HCT116 (cell line): ENCODE results near the gene MYO16. TPM values are rescaled to one million over a fixed set of nuclear protein-coding genes. Genes with fewer than 3 reads are reported as not detected.

Source experiments
- ATAC-seq: fragments of 200-7000 bp; cut with Tn5 transposase; 2 replicates; pipeline ENCODE4 v1.9.1; 2020; ENCODE audit warnings: mild to moderate bottlenecking, moderate library complexity
- BruUV-seq: library from RNA; stranded (reverse); fragments of 400-500 nt; replicated peaks from 2 replicates; lab custom pipeline; 2021; lab: Mats Ljungman, UMichigan
- CTCF ChIA-PET: fragments of 300-600 bp; sonication (Branson Sonifier 250); formaldehyde crosslinking; loops from one replicate; lab custom pipeline; 2021; ENCODE audit warnings: antibody characterized with exemption; lab: Charles Lee
- POLR2A ChIA-PET: fragments of 300-600, 350-600 bp; sonication (Branson Sonifier 250); formaldehyde crosslinking; loops from one replicate; lab custom pipeline; 2021; ENCODE audit warnings: antibody characterized with exemption; lab: Charles Lee
- RAD21 ChIA-PET, 2 experiments: fragments of 300-600 bp; sonication (Branson Sonifier 250); formaldehyde crosslinking; loops; one replicate each; lab custom pipeline; 2023; ENCODE audit warnings: low total read pairs in 2 of 2; ENCODE audit not compliant: uncharacterized antibody in 2 of 2, unreplicated experiment in 2 of 2, low non-redundant PET in 1 of 2; lab: Charles Lee
- DNase-seq: peaks from one replicate; pipeline ENCODE4 v3.0.0-alpha.2; 2010; ENCODE audit warnings: low read depth, low spot score
- H2AFZ ChIP-seq: fragments of 200-600 bp; shearing (Covaris generic), sonication (generic); 2 replicates; pipeline ENCODE4 v1.6.1; 2017; ENCODE audit warnings: low read depth, mixed run types, mixed read lengths, antibody characterized with exemption, low read length; ENCODE audit not compliant: poor library complexity, severe bottlenecking
- H3K27ac ChIP-seq: 2 replicates; pipeline ENCODE4 v1.5.1; 2012; ENCODE audit warnings: low read depth, low read length
- H3K27me3 ChIP-seq: fragments of 200-600 bp; sonication (generic); 2 replicates; pipeline ENCODE4 v1.6.1; 2016; ENCODE audit warnings: mixed run types, low read length, mixed read lengths; ENCODE audit not compliant: insufficient read depth
- H3K36me3 ChIP-seq, 2 experiments: fragments of 200-500 bp in 1 of 2; fragments of 200-600 bp in 1 of 2; sonication (Bioruptor generic) in 1 of 2; sonication (generic) in 1 of 2; 2 replicates each; pipeline versions ENCODE4 v1.5.1 to v1.6.1; 2014 to 2016; ENCODE audit warnings: low read length in 2 of 2, inconsistent platforms in 1 of 2, mixed read lengths in 1 of 2, mixed run types in 1 of 2; ENCODE audit not compliant: insufficient read depth in 2 of 2, control insufficient read depth in 1 of 2
- H3K4me1 ChIP-seq, 2 experiments: fragments of 200-600 bp in 1 of 2; sonication (generic) in 1 of 2; 2 replicates each; pipeline versions ENCODE4 v1.5.1 to v1.6.1; 2012 to 2017; ENCODE audit warnings: low read length in 2 of 2, inconsistent platforms in 1 of 2, mild to moderate bottlenecking in 1 of 2, mixed read lengths in 1 of 2, mixed run types in 1 of 2, moderate library complexity in 1 of 2; ENCODE audit not compliant: insufficient read depth in 2 of 2, control insufficient read depth in 1 of 2
- H3K4me2 ChIP-seq: fragments of 200-600 bp; sonication (generic); 2 replicates; pipeline ENCODE4 v1.6.1; 2017; ENCODE audit warnings: mixed run types, low read length, mixed read lengths
- H3K4me3 ChIP-seq, 2 experiments: fragments of 200-600 bp in 1 of 2; sonication (generic) in 1 of 2; replicated peaks in 1 of 2; 2 replicates each; pipeline ENCODE4 v1.5.1; 2011 to 2016; ENCODE audit warnings: low read length in 2 of 2, control low read depth in 1 of 2, low read depth in 1 of 2, mild to moderate bottlenecking in 1 of 2, mixed read lengths in 1 of 2, mixed run types in 1 of 2
- H3K79me2 ChIP-seq: fragments of 200-600 bp; sonication (generic); 2 replicates; pipeline ENCODE4 v1.6.1; 2017; ENCODE audit warnings: mild to moderate bottlenecking, mixed run types, low read length, moderate library complexity, mixed read lengths; ENCODE audit not compliant: insufficient read depth
- H3K9ac ChIP-seq: fragments of 200-600 bp; sonication (generic); 2 replicates; pipeline ENCODE4 v1.6.1; 2016; ENCODE audit warnings: low read length, mixed read lengths
- H3K9me2 ChIP-seq: fragments of 200-600 bp; sonication (generic), shearing (Covaris generic); 2 replicates; pipeline ENCODE4 v1.6.1; 2017; ENCODE audit warnings: mixed run types, mild to moderate bottlenecking, moderate library complexity; ENCODE audit not compliant: insufficient read depth
- H3K9me3 ChIP-seq, 2 experiments: fragments of 200-500 bp in 1 of 2; fragments of 200-600 bp in 1 of 2; sonication (Bioruptor generic) in 1 of 2; sonication (generic) in 1 of 2; 2 replicates each; pipeline ENCODE4 v1.6.1; 2014 to 2017; ENCODE audit warnings: low read length in 2 of 2, mixed read lengths in 2 of 2, inconsistent platforms in 1 of 2, low read depth in 1 of 2, mild to moderate bottlenecking in 1 of 2, mixed run types in 1 of 2, moderate library complexity in 1 of 2; ENCODE audit not compliant: control insufficient read depth in 1 of 2, insufficient read depth in 1 of 2
- H4K20me1 ChIP-seq: fragments of 200-600 bp; sonication (generic), shearing (Covaris generic); 2 replicates; pipeline ENCODE4 v1.6.1; 2017; ENCODE audit warnings: mixed run types, mild to moderate bottlenecking, moderate library complexity; ENCODE audit not compliant: insufficient read depth
- CEBPB ChIP-seq: IDR thresholded peaks from 2 replicates; pipeline ENCODE4 v1.6.1; 2012; ENCODE audit warnings: low read depth
- EGR1 ChIP-seq: IDR thresholded peaks from 2 replicates; pipeline ENCODE4 v1.6.1; 2012; ENCODE audit warnings: low read depth
- ELF1 ChIP-seq: IDR thresholded peaks from 2 replicates; pipeline ENCODE4 v1.6.1; 2012; ENCODE audit warnings: low read depth, borderline replicate concordance
- EZH2phosphoT487 ChIP-seq: fragments of 200-600 bp; IDR thresholded peaks from 2 replicates; pipeline ENCODE4 v1.6.1; 2018; ENCODE audit warnings: antibody characterized with exemption, borderline replicate concordance
- POLR2A ChIP-seq: IDR thresholded peaks from 2 replicates; pipeline ENCODE4 v1.7.0; 2011; ENCODE audit warnings: borderline replicate concordance; ENCODE audit not compliant: insufficient read depth, insufficient read length; ENCODE audit errors: extremely low read depth
- POLR2AphosphoS5 ChIP-seq: IDR thresholded peaks from 2 replicates; pipeline ENCODE4 v1.6.1; 2011; ENCODE audit warnings: mild to moderate bottlenecking, low read depth, low read length, moderate library complexity
- RAD21 ChIP-seq: IDR thresholded peaks from 2 replicates; pipeline ENCODE4 v1.6.1; 2012; ENCODE audit warnings: low read depth, mild to moderate bottlenecking
- TCF7L2 ChIP-seq: IDR thresholded peaks from 2 replicates; pipeline ENCODE4 v1.7.0; 2011; ENCODE audit warnings: borderline replicate concordance, inconsistent platforms; ENCODE audit not compliant: insufficient read depth, insufficient read length; ENCODE audit errors: extremely low read depth
- YY1 ChIP-seq: IDR thresholded peaks from 2 replicates; pipeline ENCODE4 v1.6.1; 2011; ENCODE audit warnings: low read length, low read depth, moderate library complexity, mild to moderate bottlenecking; ENCODE audit not compliant: insufficient replicate concordance; ENCODE audit errors: extremely low read depth
- ZFX ChIP-seq: fragments of 450-650 bp; IDR thresholded peaks from 2 replicates; pipeline ENCODE4 v1.6.1; 2017
- intact Hi-C: fragments of 100-400 bp; cut with micrococcal nuclease; formaldehyde crosslinking; loops from 2 replicates; pipeline ENCODE4 v1.10.0; 2022
- total RNA-seq: library from RNA; stranded (reverse); gene quantifications from one replicate; pipeline ENCODE4 v1.2.1, GENCODE V29; 2021; ENCODE audit not compliant: unreplicated experiment
- TF ChIP-seq, protein P1 (sequence below), 3 experiments: fragments of 200-600 bp in 1 of 3; sonication (generic) in 1 of 3; IDR thresholded peaks in 2 of 3; conservative IDR thresholded peaks in 1 of 3; 2 replicates each; pipeline ENCODE4 v1.5.1; 2012 to 2017; ENCODE audit warnings: low read depth in 2 of 3, low read length in 2 of 3, antibody characterized with exemption in 1 of 3, borderline replicate concordance in 1 of 3, control low read depth in 1 of 3, mild to moderate bottlenecking in 1 of 3, mixed read lengths in 1 of 3, mixed run types in 1 of 3, moderate library complexity in 1 of 3; ENCODE audit not compliant: insufficient read depth in 1 of 3
- TF ChIP-seq, protein P2 (sequence below): IDR thresholded peaks from 2 replicates; pipeline ENCODE4 v1.6.1; 2012
- TF ChIP-seq, protein P3 (sequence below): IDR thresholded peaks from 2 replicates; pipeline ENCODE4 v1.6.1; 2012; ENCODE audit warnings: low read depth
- TF ChIP-seq, protein P4 (sequence below): IDR thresholded peaks from 2 replicates; pipeline ENCODE4 v1.6.1; 2011; ENCODE audit warnings: mild to moderate bottlenecking, low read length, moderate library complexity; ENCODE audit not compliant: insufficient replicate concordance; ENCODE audit errors: extremely low read depth

Gene MYO16
- total RNA-seq, 1 experiment from 2014 or later = 0.07 TPM

DNA sequence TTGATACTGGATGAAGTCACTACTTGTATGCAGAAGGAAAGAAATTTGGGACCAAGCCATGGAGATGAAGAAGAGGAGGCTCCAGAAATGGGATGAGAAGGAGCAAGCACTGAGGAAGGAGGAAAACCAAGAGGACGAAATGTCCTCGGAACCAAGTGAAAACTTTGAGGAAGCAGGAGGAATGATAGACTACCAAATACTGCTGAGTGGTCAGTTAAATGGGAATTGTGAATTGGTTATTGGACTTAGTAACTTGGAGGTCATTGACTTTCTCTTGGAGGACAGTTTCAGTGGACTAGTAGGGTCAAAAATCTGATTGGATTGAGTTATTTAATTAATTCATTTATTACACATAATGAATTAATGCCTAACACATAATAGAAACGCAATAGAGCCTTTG, 167.9 kb downstream of the MYO16 start:
- H4K20me1 ChIP-seq = no peaks in the 10 kb centered on the region
- no peaks in the 10 kb centered on the region for H3K36me3 ChIP-seq
- ATAC-seq (no peak), DNase-seq (no peak)
- no peak overlapping the region for H3K4me3 ChIP-seq
- H3K27me3 ChIP-seq = no peaks in the 10 kb centered on the region
- intact Hi-C loops = no loop called here
- BruUV-seq = no TSS peak
- H2AFZ ChIP-seq = no peak overlapping the region
- no peak overlapping the region for H3K27ac ChIP-seq
- no peaks in the 10 kb centered on the region for H3K9me2 ChIP-seq
- H3K9ac ChIP-seq = no peak overlapping the region
- ChIA-PET RAD21 (no interaction called here), CTCF (no interaction called here), POLR2A (no interaction called here)
- H3K9me3 ChIP-seq = no peaks in the 10 kb centered on the region
- H3K4me2 ChIP-seq = no peak overlapping the region
- TF ChIP-seq ELF1 (no peak), POLR2AphosphoS5 (no peak), TCF7L2 (no peak), ZFX (no peak), RAD21 (no peak), EZH2phosphoT487 (no peak), YY1 (no peak), EGR1 (no peak), POLR2A (no peak), CEBPB (no peak)
- TF ChIP-seq, protein P1, sequence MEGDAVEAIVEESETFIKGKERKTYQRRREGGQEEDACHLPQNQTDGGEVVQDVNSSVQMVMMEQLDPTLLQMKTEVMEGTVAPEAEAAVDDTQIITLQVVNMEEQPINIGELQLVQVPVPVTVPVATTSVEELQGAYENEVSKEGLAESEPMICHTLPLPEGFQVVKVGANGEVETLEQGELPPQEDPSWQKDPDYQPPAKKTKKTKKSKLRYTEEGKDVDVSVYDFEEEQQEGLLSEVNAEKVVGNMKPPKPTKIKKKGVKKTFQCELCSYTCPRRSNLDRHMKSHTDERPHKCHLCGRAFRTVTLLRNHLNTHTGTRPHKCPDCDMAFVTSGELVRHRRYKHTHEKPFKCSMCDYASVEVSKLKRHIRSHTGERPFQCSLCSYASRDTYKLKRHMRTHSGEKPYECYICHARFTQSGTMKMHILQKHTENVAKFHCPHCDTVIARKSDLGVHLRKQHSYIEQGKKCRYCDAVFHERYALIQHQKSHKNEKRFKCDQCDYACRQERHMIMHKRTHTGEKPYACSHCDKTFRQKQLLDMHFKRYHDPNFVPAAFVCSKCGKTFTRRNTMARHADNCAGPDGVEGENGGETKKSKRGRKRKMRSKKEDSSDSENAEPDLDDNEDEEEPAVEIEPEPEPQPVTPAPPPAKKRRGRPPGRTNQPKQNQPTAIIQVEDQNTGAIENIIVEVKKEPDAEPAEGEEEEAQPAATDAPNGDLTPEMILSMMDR (IDR thresholded peaks at IDR 0.05 in 2 of 3, conservative IDR thresholded peaks at IDR 0.05 in 1 of 3; ENCODE audit: borderline replicate concordance in 1 of 3, insufficient read depth in 1 of 3, low read depth in 2 of 3, low read length in 2 of 3) = no peak
- TF ChIP-seq, protein P2, sequence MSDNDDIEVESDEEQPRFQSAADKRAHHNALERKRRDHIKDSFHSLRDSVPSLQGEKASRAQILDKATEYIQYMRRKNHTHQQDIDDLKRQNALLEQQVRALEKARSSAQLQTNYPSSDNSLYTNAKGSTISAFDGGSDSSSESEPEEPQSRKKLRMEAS = no peak
- TF ChIP-seq, protein P3, sequence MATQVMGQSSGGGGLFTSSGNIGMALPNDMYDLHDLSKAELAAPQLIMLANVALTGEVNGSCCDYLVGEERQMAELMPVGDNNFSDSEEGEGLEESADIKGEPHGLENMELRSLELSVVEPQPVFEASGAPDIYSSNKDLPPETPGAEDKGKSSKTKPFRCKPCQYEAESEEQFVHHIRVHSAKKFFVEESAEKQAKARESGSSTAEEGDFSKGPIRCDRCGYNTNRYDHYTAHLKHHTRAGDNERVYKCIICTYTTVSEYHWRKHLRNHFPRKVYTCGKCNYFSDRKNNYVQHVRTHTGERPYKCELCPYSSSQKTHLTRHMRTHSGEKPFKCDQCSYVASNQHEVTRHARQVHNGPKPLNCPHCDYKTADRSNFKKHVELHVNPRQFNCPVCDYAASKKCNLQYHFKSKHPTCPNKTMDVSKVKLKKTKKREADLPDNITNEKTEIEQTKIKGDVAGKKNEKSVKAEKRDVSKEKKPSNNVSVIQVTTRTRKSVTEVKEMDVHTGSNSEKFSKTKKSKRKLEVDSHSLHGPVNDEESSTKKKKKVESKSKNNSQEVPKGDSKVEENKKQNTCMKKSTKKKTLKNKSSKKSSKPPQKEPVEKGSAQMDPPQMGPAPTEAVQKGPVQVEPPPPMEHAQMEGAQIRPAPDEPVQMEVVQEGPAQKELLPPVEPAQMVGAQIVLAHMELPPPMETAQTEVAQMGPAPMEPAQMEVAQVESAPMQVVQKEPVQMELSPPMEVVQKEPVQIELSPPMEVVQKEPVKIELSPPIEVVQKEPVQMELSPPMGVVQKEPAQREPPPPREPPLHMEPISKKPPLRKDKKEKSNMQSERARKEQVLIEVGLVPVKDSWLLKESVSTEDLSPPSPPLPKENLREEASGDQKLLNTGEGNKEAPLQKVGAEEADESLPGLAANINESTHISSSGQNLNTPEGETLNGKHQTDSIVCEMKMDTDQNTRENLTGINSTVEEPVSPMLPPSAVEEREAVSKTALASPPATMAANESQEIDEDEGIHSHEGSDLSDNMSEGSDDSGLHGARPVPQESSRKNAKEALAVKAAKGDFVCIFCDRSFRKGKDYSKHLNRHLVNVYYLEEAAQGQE = no peak
- TF ChIP-seq, protein P4, sequence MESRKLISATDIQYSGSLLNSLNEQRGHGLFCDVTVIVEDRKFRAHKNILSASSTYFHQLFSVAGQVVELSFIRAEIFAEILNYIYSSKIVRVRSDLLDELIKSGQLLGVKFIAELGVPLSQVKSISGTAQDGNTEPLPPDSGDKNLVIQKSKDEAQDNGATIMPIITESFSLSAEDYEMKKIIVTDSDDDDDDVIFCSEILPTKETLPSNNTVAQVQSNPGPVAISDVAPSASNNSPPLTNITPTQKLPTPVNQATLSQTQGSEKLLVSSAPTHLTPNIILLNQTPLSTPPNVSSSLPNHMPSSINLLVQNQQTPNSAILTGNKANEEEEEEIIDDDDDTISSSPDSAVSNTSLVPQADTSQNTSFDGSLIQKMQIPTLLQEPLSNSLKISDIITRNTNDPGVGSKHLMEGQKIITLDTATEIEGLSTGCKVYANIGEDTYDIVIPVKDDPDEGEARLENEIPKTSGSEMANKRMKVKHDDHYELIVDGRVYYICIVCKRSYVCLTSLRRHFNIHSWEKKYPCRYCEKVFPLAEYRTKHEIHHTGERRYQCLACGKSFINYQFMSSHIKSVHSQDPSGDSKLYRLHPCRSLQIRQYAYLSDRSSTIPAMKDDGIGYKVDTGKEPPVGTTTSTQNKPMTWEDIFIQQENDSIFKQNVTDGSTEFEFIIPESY = no peak
- TF ChIP-seq, all 23 proteins: peak for 0
- Histone ChIP-seq H3K79me2 (no peaks in the 10 kb centered on the region), H3K4me1 (no peaks in the 10 kb centered on the region)
